Activated B cell treated with CpG ODN at 0.5 μM for 24 hours (primary cell): ENCODE results near the gene PARK7. TPM values are rescaled to one million over a fixed set of nuclear protein-coding genes. Genes with fewer than 3 reads are reported as not detected.

Experiments used
- ATAC-seq: fragments of 200-7000 bp; cut with Tn5 transposase; one replicate; pipeline ENCODE4 v1.10.0; 2021; ENCODE audit warnings: low read depth, mild to moderate bottlenecking, moderate library complexity
- CTCF ChIA-PET: fragments of 350-600 bp; sonication (Branson Sonifier 250); formaldehyde crosslinking; loops from one replicate; lab custom pipeline; 2021; ENCODE audit warnings: antibody characterized with exemption; lab: Charles Lee
- POLR2A ChIA-PET: fragments of 350-600 bp; sonication (Branson Sonifier 250); formaldehyde crosslinking; loops from one replicate; lab custom pipeline; 2021; ENCODE audit warnings: antibody characterized with exemption; lab: Charles Lee
- DNase-seq: peaks from one replicate; pipeline ENCODE4 v3.0.0; 2022
- H3K27ac Mint-ChIP-seq: one replicate; pipeline ENCODE4 v1.8.0; 2020; ENCODE audit warnings: mixed read lengths
- H3K27me3 Mint-ChIP-seq: one replicate; pipeline ENCODE4 v1.8.0; 2021; ENCODE audit warnings: mixed read lengths
- H3K36me3 Mint-ChIP-seq: one replicate; pipeline ENCODE4 v1.8.0; 2021; ENCODE audit warnings: low read depth, mixed read lengths
- H3K4me1 Mint-ChIP-seq: one replicate; pipeline ENCODE4 v1.8.0; 2021; ENCODE audit warnings: mixed read lengths
- H3K4me3 Mint-ChIP-seq: one replicate; pipeline ENCODE4 v1.8.0; 2020; ENCODE audit warnings: mild to moderate bottlenecking, mixed read lengths
- H3K9me3 Mint-ChIP-seq: one replicate; pipeline ENCODE4 v1.8.0; 2020; ENCODE audit warnings: mixed read lengths
- intact Hi-C: fragments of 100-400 bp; cut with micrococcal nuclease; formaldehyde crosslinking; loops from one replicate; pipeline ENCODE4 v1.15.1; 2024
- total RNA-seq: library from RNA; stranded (reverse); gene quantifications from 2 replicates; pipeline ENCODE4 v1.2.3, GENCODE V29; 2022
- TF ChIP-seq, protein P1 (sequence below): fragments of 200-600 bp; IDR thresholded peaks from one replicate; pipeline ENCODE4 v1.8.0; 2022; ENCODE audit warnings: antibody characterized with exemption, mild to moderate bottlenecking

The PARK7 gene
- total RNA-seq, 1 donor from 2014 or later: 242 TPM

DNA sequence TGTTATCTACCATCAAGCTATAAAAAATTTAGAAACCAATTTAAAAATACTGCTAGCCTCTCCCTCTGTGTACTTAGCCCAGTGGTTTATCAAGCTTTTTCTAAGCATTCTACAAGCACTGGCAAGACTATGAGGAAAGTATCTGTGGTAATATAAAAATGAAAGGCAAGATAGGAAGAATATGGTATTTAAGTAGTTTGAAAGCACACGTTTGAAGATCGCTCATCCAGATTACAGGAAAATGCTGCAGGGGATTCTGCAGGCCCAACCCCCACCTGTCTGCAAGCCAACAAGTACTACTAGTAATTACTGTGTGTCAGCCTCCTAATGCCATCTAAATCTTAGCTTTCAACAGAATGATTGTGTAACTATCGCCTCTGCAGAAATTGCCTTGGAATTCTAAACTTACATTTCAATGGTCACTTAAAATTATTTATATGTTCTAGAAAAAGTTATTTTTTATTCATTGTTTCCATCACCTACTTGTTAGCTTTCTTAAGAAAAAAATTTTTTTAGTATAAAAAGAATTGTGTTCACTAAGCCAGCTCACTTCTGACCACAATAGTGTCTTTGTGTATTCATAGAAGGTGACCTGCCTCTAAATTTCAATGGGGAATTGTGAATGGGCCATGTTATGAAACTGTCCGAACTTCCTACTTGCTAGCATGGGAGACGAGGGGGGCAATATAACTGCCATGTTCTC is 56.1 kb downstream of the PARK7 start:
- DNase-seq (no peak), ATAC-seq (no peak)
- TF ChIP-seq, protein P1, sequence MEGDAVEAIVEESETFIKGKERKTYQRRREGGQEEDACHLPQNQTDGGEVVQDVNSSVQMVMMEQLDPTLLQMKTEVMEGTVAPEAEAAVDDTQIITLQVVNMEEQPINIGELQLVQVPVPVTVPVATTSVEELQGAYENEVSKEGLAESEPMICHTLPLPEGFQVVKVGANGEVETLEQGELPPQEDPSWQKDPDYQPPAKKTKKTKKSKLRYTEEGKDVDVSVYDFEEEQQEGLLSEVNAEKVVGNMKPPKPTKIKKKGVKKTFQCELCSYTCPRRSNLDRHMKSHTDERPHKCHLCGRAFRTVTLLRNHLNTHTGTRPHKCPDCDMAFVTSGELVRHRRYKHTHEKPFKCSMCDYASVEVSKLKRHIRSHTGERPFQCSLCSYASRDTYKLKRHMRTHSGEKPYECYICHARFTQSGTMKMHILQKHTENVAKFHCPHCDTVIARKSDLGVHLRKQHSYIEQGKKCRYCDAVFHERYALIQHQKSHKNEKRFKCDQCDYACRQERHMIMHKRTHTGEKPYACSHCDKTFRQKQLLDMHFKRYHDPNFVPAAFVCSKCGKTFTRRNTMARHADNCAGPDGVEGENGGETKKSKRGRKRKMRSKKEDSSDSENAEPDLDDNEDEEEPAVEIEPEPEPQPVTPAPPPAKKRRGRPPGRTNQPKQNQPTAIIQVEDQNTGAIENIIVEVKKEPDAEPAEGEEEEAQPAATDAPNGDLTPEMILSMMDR: no peak
- ChIA-PET CTCF (interaction anchor here (1.0 to 7.2 kb wide), 4 partner anchors 265 to 708 kb away, joined by 3 to 83 read pairs (median 8); no protein-coding TSS in a partner anchor), POLR2A (interaction anchor here (0.6 kb wide), 1 partner anchor 314 kb away, joined by 6 read pairs; no protein-coding TSS in a partner anchor)
- intact Hi-C loops: no loop called here
- Mint-ChIP-seq H3K36me3 (no peaks in the 10 kb centered on the region), H3K27me3 (peaks cover 17% of the 10 kb centered on the region), H3K9me3 (no peaks in the 10 kb centered on the region), H3K27ac (no peak overlapping the region), H3K4me1 (peaks cover 3% of the 10 kb centered on the region), H3K4me3 (no peak overlapping the region)

GRCh38 chr1:8018492-8019228 is 57.1 kb downstream of the PARK7 start:
- Mint-ChIP-seq H3K27ac (no peak overlapping the region), H3K9me3 (no peaks in the 10 kb centered on the region), H3K4me1 (peaks cover 3% of the 10 kb centered on the region), H3K27me3 (peaks cover 21% of the 10 kb centered on the region), H3K36me3 (no peaks in the 10 kb centered on the region), H3K4me3 (no peak overlapping the region)
- TF ChIP-seq, protein P1: no peak
- CTCF ChIA-PET: interaction anchor here (1.0 to 7.2 kb wide), 4 partner anchors 13 to 331 kb away, joined by 3 to 83 read pairs (median 3); no protein-coding TSS in a partner anchor
- ATAC-seq (no peak), DNase-seq (no peak)
- POLR2A ChIA-PET: interaction anchor here (0.6 kb wide), 1 partner anchor 474 kb away, joined by 4 read pairs; no protein-coding TSS in a partner anchor
- intact Hi-C loops: no loop called here

GRCh38 chr1:8019229-8019620 is 57.7 kb downstream of the PARK7 start:
- DNase-seq (no peak), ATAC-seq (no peak)
- POLR2A ChIA-PET: no interaction called here
- H3K36me3 Mint-ChIP-seq: no peaks in the 10 kb centered on the region
- H3K9me3 Mint-ChIP-seq: no peaks in the 10 kb centered on the region
- H3K27ac Mint-ChIP-seq: no peak overlapping the region
- intact Hi-C loops: no loop called here
- CTCF ChIA-PET: interaction anchor here (1.0 to 1.7 kb wide), 3 partner anchors 12 to 330 kb away, joined by 3 read pairs; no protein-coding TSS in a partner anchor
- TF ChIP-seq, protein P1: no peak
- H3K27me3 Mint-ChIP-seq: peaks cover 22% of the 10 kb centered on the region
- H3K4me1 Mint-ChIP-seq: peaks cover 3% of the 10 kb centered on the region
- no peak overlapping the region for H3K4me3 Mint-ChIP-seq

GRCh38 chr1:8020032-8020431 is 58.5 kb downstream of the PARK7 start:
- ChIA-PET CTCF (interaction anchor here (1.4 to 1.7 kb wide), 2 partner anchors 12 to 329 kb away, joined by 3 read pairs; no protein-coding TSS in a partner anchor), POLR2A (no interaction called here)
- peaks cover 4% of the 10 kb centered on the region for H3K4me1 Mint-ChIP-seq
- no peak overlapping the region for H3K27ac Mint-ChIP-seq
- TF ChIP-seq, protein P1: no peak
- no peaks in the 10 kb centered on the region for H3K36me3 Mint-ChIP-seq
- no peak for DNase-seq
- intact Hi-C loops: no loop called here
- ATAC-seq: no peak
- H3K9me3 Mint-ChIP-seq: no peaks in the 10 kb centered on the region
- no peak overlapping the region for H3K4me3 Mint-ChIP-seq
- H3K27me3 Mint-ChIP-seq: peaks cover 23% of the 10 kb centered on the region
